WTC11 (cell line): ENCODE measurements around the gene NFATC2. TPM values are rescaled to one million over a fixed set of nuclear protein-coding genes. Genes with fewer than 3 reads are reported as not detected.

Source experiments
- ATAC-seq: fragments of 200-7000 bp; cut with Tn5 transposase; 2 replicates; pipeline ENCODE4 v1.10.0; 2021; ENCODE audit warnings: mild to moderate bottlenecking, moderate library complexity
- CTCF ChIA-PET: fragments of 300-600 bp; sonication (Branson Sonifier 250); formaldehyde crosslinking; loops from one replicate; lab custom pipeline; 2021; ENCODE audit warnings: antibody characterized with exemption; lab: Charles Lee
- POLR2A ChIA-PET: fragments of 350-600 bp; sonication (Branson Sonifier 250); formaldehyde crosslinking; loops from one replicate; lab custom pipeline; 2021; ENCODE audit warnings: antibody characterized with exemption; lab: Charles Lee
- DNase-seq: peaks from one replicate; pipeline ENCODE4 v3.0.0; 2021; ENCODE audit warnings: low spot score
- H3K27ac Mint-ChIP-seq: 2 replicates; pipeline ENCODE4 v1.8.0; 2021; ENCODE audit warnings: mixed read lengths
- H3K27me3 Mint-ChIP-seq: 2 replicates; pipeline ENCODE4 v1.8.0; 2021; ENCODE audit warnings: low read depth, mild to moderate bottlenecking, moderate library complexity, mixed read lengths
- H3K36me3 Mint-ChIP-seq: 2 replicates; pipeline ENCODE4 v1.8.0; 2021; ENCODE audit warnings: mixed read lengths
- H3K4me1 Mint-ChIP-seq: 2 replicates; pipeline ENCODE4 v1.8.0; 2022; ENCODE audit warnings: mixed read lengths
- H3K4me3 Mint-ChIP-seq: 2 replicates; pipeline ENCODE4 v1.8.0; 2021; ENCODE audit warnings: mild to moderate bottlenecking, moderate library complexity, mixed read lengths
- H3K9me3 Mint-ChIP-seq: 2 replicates; pipeline ENCODE4 v1.8.0; 2021; ENCODE audit warnings: mixed read lengths
- CDX4 ChIP-seq: fragments of 250-450 bp; sonication (Bioruptor Pico); IDR thresholded peaks from 2 replicates; pipeline ENCODE4 v1.9.0; 2021; ENCODE audit warnings: moderate library complexity, mild to moderate bottlenecking, inconsistent platforms, borderline replicate concordance
- CREM ChIP-seq: sonication (generic); formaldehyde crosslinking; IDR thresholded peaks from 2 replicates; pipeline ENCODE4 v1.8.1; 2022; ENCODE audit warnings: mild to moderate bottlenecking, missing genetic modification reagents, moderate library complexity
- E2F4 ChIP-seq: sonication (generic); formaldehyde crosslinking; IDR thresholded peaks from 2 replicates; pipeline ENCODE4 v1.8.1; 2022; ENCODE audit warnings: low read depth, mild to moderate bottlenecking, moderate library complexity, missing genetic modification reagents, borderline replicate concordance
- EMX1 ChIP-seq: fragments of 250-450 bp; sonication (Bioruptor Pico); IDR thresholded peaks from 2 replicates; pipeline ENCODE4 v1.8.0; 2021; ENCODE audit warnings: mild to moderate bottlenecking
- FOXP1 ChIP-seq: sonication (generic); formaldehyde crosslinking; IDR thresholded peaks from 2 replicates; pipeline ENCODE4 v1.8.0; 2022; ENCODE audit warnings: missing genetic modification reagents, mild to moderate bottlenecking, moderate library complexity, borderline replicate concordance
- GABPB1 ChIP-seq: sonication (generic); formaldehyde crosslinking; IDR thresholded peaks from 2 replicates; pipeline ENCODE4 v1.8.1; 2023; ENCODE audit warnings: mild to moderate bottlenecking, missing genetic modification reagents
- JUN ChIP-seq: sonication (generic); formaldehyde crosslinking; IDR thresholded peaks from 2 replicates; pipeline ENCODE4 v1.8.0; 2023; ENCODE audit warnings: mild to moderate bottlenecking, missing genetic modification reagents
- KAT7 ChIP-seq: sonication (generic); formaldehyde crosslinking; IDR thresholded peaks from 2 replicates; pipeline ENCODE4 v1.8.1; 2023; ENCODE audit warnings: missing genetic modification reagents, mild to moderate bottlenecking, borderline replicate concordance
- MLX ChIP-seq: sonication (generic); formaldehyde crosslinking; IDR thresholded peaks from 2 replicates; pipeline ENCODE4 v1.8.1; 2023; ENCODE audit warnings: mild to moderate bottlenecking, missing genetic modification reagents, moderate library complexity
- MYBL2 ChIP-seq: sonication (generic); formaldehyde crosslinking; IDR thresholded peaks from 2 replicates; pipeline ENCODE4 v1.8.1; 2023; ENCODE audit warnings: mild to moderate bottlenecking, moderate library complexity, missing genetic modification reagents
- NFYB ChIP-seq: sonication (generic); formaldehyde crosslinking; conservative IDR thresholded peaks from 2 replicates; pipeline ENCODE4 v1.8.0; 2022; ENCODE audit warnings: low read depth, missing genetic modification reagents
- SMAD4 ChIP-seq: sonication (generic); formaldehyde crosslinking; IDR thresholded peaks from 2 replicates; pipeline ENCODE4 v1.8.0; 2022; ENCODE audit warnings: mild to moderate bottlenecking, missing genetic modification reagents
- STAT6 ChIP-seq: sonication (generic); formaldehyde crosslinking; conservative IDR thresholded peaks from 2 replicates; pipeline ENCODE4 v1.8.1; 2023; ENCODE audit warnings: mild to moderate bottlenecking, low read depth, missing genetic modification reagents, moderate library complexity
- ZNF121 ChIP-seq: sonication (generic); formaldehyde crosslinking; IDR thresholded peaks from 2 replicates; pipeline ENCODE4 v1.8.0; 2023; ENCODE audit warnings: missing genetic modification reagents
- ZNF423 ChIP-seq: fragments of 250-450 bp; sonication (Bioruptor Pico); IDR thresholded peaks from 2 replicates; pipeline ENCODE4 v2.1.2; 2022; ENCODE audit warnings: mild to moderate bottlenecking, moderate library complexity
- ZNF532 ChIP-seq: fragments of 250-450 bp; sonication (Bioruptor Pico); IDR thresholded peaks from 2 replicates; pipeline ENCODE4 v1.9.0; 2021; ENCODE audit warnings: mild to moderate bottlenecking, borderline replicate concordance
- ZNF671 ChIP-seq: fragments of 250-450 bp; sonication (Bioruptor Pico); IDR thresholded peaks from 2 replicates; pipeline ENCODE4 v1.8.0; 2021; ENCODE audit warnings: mild to moderate bottlenecking
- total RNA-seq: library from RNA; stranded (reverse); gene quantifications from 3 replicates; pipeline ENCODE4 v1.2.3, GENCODE V29; 2021

Gene NFATC2
- total RNA-seq, 1 experiment from 2014 or later, result 1.7 TPM

GRCh38 chr20:51549474-51549873, 7.0 kb upstream of the NFATC2 start (continued):
- TF ChIP-seq KAT7 (CRISPR knock-in tag) (no peak), CREM (CRISPR knock-in tag) (no peak), NFYB (no peak)

GRCh38 chr20:51547951-51548350, 5.4 kb upstream of the NFATC2 start:
- Mint-ChIP-seq H3K4me1 (peaks cover 11% of the 10 kb centered on the region), H3K36me3 (no peaks in the 10 kb centered on the region), H3K4me3 (no peak overlapping the region), H3K27ac (no peak overlapping the region), H3K27me3 (peaks cover 65% of the 10 kb centered on the region), H3K9me3 (no peaks in the 10 kb centered on the region)
- ChIA-PET CTCF (interaction anchor here (1.1 to 1.2 kb wide), 2 partner anchors 14 to 47 kb away, joined by 3 to 4 read pairs; no protein-coding TSS in a partner anchor), POLR2A (no interaction called here)
- ATAC-seq (no peak), DNase-seq (no peak)
- no peak for TF ChIP-seq MYBL2 (CRISPR knock-in tag)
- no peak for TF ChIP-seq ZNF532
- no peak for TF ChIP-seq E2F4

- ATAC-seq, result no peak
- TF ChIP-seq CREM (CRISPR knock-in tag) (no peak), ZNF121 (no peak), SMAD4 (no peak)
- peaks cover 68% of the 10 kb centered on the region for H3K27me3 Mint-ChIP-seq
- peaks cover 22% of the 10 kb centered on the region for H3K4me1 Mint-ChIP-seq
- POLR2A ChIA-PET, result no interaction called here
- CTCF ChIA-PET, result interaction anchor here (0.7 to 1.3 kb wide), 2 partner anchors 17 to 160 kb away, joined by 3 read pairs; no protein-coding TSS in a partner anchor
- DNase-seq, result no peak
- H3K27ac Mint-ChIP-seq, result no peak overlapping the region
- H3K4me3 Mint-ChIP-seq, result no peak overlapping the region
- H3K36me3 Mint-ChIP-seq, result no peaks in the 10 kb centered on the region
- H3K9me3 Mint-ChIP-seq, result no peaks in the 10 kb centered on the region
Observed at GRCh38 chr20:51545515-51545914, 3.0 kb upstream of the NFATC2 start.

GRCh38 chr20:51543422-51543788, 886 bp upstream of the NFATC2 start:
- POLR2A ChIA-PET, result no interaction called here
- Mint-ChIP-seq H3K9me3 (no peaks in the 10 kb centered on the region), H3K4me1 (peaks cover 21% of the 10 kb centered on the region), H3K4me3 (peak overlapping the region; percentile 62), H3K27ac (no peak overlapping the region), H3K36me3 (no peaks in the 10 kb centered on the region), H3K27me3 (peaks cover 57% of the 10 kb centered on the region)
- DNase-seq (no peak), ATAC-seq (no peak)
- CTCF ChIA-PET, result interaction anchor here (0.9 to 3.8 kb wide), 8 partner anchors 8 to 157 kb away, joined by 3 to 39 read pairs (median 8); no protein-coding TSS in a partner anchor
- TF ChIP-seq STAT6 (CRISPR knock-in tag) (no peak), EMX1 (CRISPR knock-in tag) (no peak), ZNF423 (CRISPR knock-in tag) (no peak), ZNF671 (CRISPR knock-in tag) (no peak), JUN (CRISPR knock-in tag) (no peak), GABPB1 (CRISPR knock-in tag) (no peak), CDX4 (CRISPR knock-in tag) (no peak), MLX (CRISPR knock-in tag) (no peak), ZNF532 (no peak), FOXP1 (no peak)
